ENCODE results near the gene UBE2L6.

UBE2L6 gene

DNA sequence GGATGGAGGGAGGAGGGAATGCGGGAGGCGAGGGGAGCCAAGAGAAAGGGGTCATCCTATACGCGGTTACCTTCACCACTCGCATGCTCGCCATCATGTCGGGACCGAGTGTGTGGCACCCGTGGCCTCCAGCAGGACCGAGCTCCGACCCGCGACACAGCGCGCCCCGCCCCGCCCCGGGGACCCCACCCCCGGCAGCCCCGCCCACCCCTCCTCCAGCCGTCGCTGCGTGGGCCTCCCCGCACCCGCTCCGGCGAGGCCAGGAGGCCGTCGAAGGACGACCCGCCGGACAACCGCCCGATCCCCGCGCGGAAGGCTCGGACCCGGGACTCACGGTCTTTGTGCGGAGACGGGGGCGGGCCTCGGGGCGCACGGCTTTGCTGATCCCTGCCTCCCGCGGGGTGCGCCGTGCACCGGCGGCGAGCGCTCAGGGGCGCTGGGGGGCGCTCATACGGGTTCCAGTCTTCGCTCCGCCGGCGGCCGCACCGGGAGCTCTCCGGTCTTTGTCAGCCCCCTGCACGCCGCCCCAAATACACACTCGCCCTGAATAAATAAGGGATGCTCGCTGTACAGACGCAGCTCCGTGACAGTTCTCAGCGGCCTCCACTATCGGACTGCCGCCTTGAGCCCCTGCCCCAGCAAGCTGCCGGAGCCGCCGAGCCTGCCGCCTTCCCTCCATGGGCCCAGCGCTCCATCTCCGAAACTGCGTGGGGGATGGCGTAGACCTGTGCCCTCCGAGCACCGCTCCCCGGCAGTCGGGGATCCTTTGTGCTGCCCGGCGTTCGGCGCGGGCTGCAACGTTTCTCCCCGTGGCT lies at the start of gene UBE2L6:
UBE2L6 (minus strand) TSS at position 158 of the 815 bp plus-strand sequence; CDS start at position 97, 61 bp downstream.
- DNase-seq (ENCODE audit: low read depth in 2 of 3, low spot score in 1 of 3) = peak in 2 of 3 donors; percentile 36 to 61

DNA sequence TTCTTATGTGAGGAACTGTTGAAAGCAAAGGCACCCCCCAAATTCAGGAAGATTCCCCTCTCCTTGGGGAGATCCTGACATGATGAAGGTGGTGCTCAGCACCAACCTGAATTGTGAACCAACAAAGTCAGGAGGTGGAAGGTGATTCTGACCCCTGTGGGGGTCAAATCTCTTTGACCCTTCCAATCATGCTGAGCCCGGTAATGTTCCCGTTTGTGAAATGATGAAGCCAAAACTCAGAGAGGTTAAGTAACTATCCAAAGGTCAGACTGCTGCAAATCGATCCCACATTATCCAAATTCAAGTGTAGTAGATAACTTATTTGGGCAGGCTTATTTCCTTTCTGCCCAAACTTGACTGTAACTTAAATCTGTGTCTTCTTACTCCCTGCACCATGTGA lies 49.1 kb upstream of the UBE2L6 start:
- DNase-seq (ENCODE audit: low read depth in 2 of 3, low spot score in 1 of 3) = no peak

DNA sequence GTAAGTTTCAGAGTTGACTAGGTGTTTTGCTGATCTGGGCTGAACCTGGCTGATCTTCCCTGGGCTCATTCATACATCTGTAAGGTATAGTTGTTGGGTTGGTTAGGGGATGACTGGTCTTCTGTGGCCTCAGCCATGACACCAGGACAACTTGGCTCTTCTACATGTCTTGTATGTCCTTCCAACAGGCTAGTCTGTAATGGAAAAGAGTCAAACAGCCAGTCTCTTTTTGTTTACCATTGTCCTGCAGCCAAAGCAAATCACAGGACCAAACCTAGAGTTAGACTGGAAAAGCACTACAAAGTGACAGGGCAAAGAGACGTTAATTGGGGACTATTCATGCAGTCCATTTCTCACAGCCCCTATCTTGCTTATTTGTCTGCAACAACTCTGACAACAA lies 47.8 kb upstream of the UBE2L6 start:
- DNase-seq (ENCODE audit: low read depth in 2 of 3, low spot score in 1 of 3) = no peak

DNA sequence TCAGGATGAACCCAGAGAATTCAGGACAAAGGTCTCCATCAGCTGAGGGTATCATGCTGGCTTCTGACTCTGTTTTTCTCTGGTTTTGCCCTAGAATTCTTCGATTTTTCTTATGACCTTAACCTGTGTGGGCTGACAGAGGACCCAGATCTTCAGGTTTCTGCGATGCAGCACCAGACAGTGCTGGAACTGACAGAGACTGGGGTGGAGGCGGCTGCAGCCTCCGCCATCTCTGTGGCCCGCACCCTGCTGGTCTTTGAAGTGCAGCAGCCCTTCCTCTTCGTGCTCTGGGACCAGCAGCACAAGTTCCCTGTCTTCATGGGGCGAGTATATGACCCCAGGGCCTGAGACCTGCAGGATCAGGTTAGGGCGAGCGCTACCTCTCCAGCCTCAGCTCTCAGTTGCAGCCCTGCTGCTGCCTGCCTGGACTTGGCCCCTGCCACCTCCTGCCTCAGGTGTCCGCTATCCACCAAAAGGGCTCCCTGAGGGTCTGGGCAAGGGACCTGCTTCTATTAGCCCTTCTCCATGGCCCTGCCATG lies 46.8 kb upstream of the UBE2L6 start:
- no peak for DNase-seq (ENCODE audit: low read depth in 2 of 3, low spot score in 1 of 3)

DNA sequence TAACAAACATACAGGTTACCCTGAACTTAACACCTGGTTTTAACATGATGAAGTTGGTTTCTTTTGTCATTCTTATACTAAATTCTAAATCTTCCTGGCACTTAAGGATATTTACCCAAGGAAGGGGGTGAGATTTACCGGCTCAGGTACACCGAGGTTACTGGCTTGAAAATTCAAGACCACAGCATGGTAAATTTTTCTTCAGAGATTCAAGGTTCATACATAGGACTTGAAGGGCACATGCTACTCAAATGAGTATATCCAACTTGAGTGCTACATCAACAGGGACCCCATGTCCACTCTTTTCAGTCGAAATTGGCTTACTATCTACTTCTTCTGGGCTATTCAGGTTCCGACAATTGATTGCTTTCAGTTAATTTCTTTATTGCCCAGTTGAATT lies 42.7 kb upstream of the UBE2L6 start:
- no peak for DNase-seq (ENCODE audit: low read depth in 2 of 3, low spot score in 1 of 3)

DNA sequence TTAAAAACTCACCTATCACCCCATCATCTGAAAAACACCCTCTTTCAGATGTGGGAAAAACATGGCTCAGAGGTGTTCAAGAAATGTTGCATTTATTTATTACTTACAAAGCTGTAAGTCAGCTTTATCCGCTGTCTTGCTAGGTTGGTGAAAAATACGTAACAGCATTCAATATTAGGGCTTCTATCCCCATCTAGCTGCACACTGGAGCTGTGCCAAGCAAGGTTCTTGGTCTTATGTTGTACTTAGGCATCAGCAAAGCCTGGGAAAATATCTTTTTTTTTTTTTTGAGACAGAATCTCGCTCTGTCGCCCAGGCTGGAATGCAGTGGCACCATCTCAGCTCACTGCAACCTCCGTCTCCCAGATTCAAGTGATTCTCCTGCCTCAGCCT lies 37.6 kb upstream of the UBE2L6 start:
- no peak for DNase-seq (ENCODE audit: low read depth in 2 of 3, low spot score in 1 of 3)

DNA sequence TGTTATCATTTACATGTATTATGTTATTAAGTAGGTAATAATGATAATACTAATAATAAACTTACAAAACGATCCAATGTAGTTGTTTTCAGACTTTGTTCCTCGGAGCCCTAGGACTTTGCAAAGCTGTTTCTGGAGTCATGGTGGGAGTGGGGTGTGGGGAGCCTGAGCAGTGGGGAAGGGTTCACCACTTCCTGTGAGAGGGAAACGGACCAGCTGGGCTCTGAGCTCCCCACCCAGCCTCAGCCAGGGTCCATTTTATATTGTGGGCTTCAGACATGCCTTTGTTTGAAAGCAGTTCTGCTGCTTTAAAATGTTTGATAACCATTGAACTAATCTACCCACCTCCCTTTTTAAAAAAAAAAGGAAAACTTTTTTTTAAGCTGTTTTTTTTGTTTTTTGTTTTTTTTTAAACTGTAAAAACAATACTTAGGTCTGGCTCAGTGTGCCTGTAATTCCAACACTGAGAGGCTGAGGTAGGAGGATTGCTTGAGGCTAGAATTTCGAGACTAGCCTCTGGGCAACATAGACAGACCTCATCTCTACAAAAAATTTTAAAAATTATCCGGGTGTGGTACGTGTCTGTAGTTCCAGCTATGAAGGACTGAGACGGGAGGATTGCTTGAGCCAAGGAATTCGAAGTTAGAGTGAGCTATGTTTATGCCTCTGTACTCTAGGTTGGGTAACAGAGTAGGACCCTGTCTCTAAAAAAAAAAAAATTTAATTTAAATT lies 37.0 kb upstream of the UBE2L6 start:
- DNase-seq (ENCODE audit: low read depth in 2 of 3, low spot score in 1 of 3) = no peak

DNA sequence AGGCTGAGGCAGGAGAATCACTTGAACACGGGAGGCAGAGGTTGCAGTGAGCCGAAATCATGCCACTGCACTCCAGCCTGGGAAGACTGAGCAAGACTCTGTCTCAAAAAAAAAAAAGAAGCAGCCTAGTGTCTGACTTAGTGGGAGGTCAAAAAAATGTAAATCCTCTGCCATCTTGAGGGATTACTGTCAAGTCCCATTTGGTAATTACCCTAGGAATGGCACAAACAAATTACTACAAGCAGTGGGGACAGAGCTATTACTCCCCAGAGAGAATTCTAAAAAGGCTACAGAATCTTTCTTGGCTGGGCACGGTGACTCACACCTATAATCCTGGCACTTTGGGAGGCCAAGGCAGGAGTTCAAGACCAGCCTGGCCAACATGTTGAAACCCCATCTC lies 33.8 kb upstream of the UBE2L6 start:
- DNase-seq (ENCODE audit: low read depth in 2 of 3, low spot score in 1 of 3) = no peak

DNA sequence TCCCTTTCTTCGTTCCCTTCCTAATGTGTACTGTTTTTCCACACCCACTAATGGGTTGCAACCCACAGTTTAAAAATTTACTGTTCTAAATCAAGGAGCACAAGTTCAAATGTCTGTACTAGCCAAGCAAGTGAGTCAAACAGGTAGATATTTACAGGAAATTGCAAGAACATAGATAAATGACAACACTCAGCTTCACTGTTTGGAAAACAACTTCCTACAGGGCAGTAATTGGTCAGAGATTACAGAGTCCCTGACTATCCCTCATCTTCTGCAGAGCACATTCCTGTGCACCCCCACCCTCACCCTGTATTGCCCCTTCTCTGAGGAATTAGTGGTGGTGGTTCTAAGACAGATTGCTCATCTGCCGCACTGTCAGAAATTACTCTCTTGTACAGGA lies 31.9 kb upstream of the UBE2L6 start:
- no peak for DNase-seq (ENCODE audit: low read depth in 2 of 3, low spot score in 1 of 3)

DNA sequence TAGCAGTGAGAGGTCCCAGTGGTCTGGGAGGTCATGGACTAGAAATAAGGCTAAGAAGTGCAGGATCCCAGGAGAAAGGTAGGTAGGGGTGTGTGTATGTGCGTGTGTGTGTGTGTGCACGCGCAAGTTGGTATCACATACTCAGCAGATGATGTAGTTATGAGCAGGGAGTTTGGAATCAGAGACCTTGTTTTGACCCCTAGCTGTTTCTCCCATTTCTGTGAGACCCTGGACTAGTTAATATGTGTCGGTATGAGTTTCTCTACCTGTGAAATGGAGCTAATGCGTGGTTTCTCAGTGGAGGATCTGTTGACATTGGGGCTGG lies 31.3 kb upstream of the UBE2L6 start:
- DNase-seq (ENCODE audit: low read depth in 2 of 3, low spot score in 1 of 3) = no peak

DNA sequence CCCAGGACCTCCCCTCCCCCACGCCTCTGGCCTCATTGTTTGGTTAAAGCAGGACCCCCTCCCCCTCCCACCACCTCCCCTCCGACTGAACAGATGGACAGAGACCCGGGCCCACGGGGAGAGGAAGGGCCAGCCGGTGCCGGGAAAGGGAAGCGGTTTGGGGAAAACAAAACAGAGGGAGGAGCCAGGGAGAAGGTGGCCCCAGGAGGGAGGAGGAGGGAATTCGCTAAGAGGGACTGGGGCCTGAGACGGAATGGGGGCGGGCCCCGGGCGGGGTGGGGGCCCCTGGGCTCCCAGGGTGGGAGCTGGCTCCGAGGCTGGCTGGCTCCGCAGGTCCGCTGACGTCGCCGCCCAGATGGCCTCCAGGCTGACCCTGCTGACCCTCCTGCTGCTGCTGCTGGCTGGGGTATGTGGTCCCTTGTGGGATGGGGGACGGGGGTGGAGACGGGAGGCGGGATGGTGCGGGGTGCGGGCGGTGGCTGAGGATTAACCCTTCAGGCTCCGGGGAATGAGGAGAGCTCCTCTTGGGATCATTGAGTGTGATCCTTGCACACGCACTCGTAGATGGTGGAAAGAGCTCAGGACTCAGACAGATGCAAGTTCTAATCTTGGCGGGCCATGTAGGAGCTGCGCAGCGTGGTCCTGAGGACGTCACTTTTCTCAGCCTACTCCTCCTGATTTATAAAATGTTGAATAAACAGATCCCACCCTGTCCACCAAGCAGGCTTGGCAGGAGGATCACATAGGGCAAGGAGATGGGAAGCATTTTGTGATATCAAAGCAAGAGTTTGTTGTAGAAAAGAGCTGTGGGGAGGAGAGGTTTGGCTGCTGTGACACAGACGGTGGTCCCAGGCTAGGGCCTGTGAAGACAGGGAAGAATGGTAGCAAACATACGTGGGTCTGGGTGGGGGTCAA lies 30.7 kb upstream of the UBE2L6 start:
- DNase-seq (ENCODE audit: low read depth in 2 of 3, low spot score in 1 of 3) = no peak

DNA sequence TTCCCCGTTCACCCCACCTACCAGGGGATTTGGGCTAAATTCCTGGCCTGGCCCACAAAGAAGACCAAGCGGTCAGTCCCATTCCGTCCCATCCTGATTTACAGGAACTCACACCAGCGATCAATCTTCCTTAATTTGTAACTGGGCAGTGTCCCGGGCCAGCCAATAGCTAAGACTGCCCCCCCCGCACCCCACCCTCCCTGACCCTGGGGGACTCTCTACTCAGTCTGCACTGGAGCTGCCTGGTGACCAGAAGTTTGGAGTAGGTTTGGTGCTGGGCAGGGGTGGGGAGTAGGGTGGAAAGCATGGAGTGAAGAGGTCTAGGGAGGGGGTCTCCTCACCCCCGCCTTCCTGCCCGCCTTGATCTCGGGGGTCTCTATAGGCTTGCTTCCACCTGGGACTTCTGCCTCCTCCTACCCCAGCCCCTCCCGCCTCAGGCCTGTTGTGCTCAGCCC lies 30.0 kb upstream of the UBE2L6 start, which contains the start of gene SERPING1:
SERPING1 (plus strand) TSS at position 225 of the 455 bp plus-strand sequence. CDS start 586 bp downstream, outside the sequence.
- DNase-seq (ENCODE audit: low read depth in 2 of 3, low spot score in 1 of 3) = no peak

DNA sequence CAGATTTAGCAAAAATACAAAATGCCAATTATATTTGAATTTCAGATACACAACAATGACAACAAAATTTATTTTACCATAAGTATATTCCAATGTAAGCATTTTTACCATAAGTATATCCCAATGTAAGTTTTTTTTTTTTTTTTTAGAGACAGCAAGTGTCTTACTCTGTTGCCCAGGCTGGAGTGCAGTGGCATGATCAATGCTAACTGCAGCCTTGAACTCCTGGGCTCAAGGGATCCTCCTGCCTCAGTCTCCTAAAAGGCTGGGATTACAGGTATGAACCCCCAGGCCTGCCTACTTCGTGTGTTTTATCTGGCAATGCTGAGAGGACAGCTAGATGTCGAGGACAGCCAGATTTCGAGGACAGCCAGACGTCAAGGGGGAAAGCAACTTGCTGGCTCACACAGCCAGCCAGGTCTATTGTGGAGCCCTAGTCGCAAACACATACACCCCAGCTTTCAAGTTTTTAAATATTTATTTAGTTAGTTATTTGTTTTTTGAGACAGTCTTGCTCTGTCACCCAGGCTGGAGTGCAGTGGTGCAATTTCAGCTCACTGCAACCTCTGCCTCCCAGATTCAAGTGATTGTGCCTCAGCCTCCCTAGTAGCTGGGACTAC lies 28.9 kb upstream of the UBE2L6 start:
- no peak for DNase-seq (ENCODE audit: low read depth in 2 of 3, low spot score in 1 of 3)

DNA sequence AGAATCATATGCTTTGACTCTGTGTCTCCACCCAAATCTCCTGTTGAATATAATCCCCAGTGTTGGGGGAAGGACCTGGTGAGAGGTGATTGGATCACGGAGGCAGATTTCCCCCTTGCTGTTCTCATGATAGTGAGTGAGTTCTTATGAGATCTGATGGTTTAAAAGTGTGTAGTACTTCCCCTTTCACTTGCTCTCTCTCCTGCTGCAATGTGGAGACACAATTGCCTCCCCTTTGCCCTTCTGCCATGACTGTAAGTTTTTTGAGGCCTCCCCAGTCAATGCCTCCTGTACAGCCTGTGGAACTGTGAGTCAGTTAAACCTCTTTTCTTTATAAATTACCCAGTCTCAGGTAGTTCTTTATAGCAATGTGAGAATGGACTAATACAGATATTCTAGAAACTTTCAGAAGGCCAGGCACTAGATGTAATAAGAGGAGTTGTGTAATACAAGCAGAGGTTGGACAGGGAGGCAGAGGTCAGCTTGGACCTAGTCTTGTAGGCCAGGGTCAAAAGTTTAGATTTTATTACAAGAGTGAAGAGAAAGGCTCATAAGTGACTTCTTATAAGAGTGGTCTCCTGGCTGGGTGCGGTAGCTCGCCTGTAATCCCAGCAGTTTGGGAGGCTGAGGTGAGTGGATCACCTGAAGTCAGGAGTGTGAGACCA lies 20.7 kb upstream of the UBE2L6 start:
- DNase-seq (ENCODE audit: low read depth in 2 of 3, low spot score in 1 of 3) = no peak

DNA sequence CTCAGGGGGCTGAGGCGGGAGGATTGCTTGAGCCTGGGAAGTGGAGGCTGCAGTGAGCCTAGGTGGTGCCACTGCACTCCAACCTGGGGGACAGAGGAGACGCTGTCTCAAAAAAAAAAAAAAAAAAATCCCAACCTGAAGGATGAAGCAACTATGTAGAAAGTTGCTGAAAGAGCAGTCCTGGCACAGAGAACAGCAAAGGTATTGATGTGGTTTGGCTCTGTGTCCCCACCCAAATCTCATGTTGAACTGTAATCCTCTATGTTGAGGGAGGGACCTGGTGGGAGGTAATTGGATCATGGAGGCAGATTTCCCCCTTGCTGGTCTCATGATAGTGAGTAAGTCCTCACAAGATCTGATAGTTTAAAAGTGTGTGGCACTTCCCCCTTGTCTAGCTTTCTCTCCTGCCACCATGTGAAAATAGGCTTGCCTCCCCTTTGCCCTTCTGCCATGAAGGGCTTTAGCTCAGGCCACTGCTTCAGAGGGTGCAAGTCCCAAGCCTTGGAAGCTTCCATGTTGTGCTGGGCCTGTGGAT lies 19.3 kb upstream of the UBE2L6 start:
- DNase-seq (ENCODE audit: low read depth in 2 of 3, low spot score in 1 of 3) = no peak

DNA sequence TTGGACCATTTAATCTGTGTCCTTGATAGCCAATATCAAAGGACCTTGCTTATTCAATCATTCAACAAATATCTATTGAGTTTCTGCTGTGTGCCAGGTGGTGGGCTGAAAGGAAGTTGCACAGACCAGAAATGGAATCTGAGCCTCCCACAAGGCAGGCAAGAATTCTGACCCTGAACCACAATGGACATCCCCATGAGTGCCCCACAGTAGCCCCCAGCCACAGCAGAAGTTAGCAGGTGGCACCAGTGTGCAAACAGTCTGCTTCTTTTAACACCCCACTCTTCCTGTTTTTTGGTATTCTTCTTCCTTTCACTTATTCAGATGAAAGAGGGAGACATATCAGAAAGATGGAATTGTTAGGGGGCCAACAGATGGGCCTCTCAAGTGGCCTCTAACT lies 17.8 kb upstream of the UBE2L6 start:
- no peak for DNase-seq (ENCODE audit: low read depth in 2 of 3, low spot score in 1 of 3)

DNA sequence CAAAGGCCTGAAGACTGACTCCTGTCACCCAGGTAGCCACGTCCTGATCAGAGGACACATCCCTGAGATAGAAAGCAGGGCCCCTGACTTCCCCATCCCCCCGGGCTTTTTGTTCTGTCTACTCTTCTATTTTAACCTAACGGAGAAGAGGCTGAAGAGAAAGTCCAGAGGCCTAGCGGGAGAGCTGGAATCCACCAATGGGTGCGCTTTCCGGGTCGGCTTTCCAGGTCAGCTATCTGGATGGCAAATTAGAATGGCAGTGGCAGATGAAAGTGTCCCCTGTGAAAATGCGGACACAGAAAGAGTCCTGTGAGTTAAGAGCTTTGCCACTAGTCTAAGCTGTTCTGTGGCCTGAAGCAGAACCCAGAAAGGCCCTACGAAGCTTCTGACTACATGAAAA lies 16.9 kb upstream of the UBE2L6 start:
- no peak for DNase-seq (ENCODE audit: low read depth in 2 of 3, low spot score in 1 of 3)

DNA sequence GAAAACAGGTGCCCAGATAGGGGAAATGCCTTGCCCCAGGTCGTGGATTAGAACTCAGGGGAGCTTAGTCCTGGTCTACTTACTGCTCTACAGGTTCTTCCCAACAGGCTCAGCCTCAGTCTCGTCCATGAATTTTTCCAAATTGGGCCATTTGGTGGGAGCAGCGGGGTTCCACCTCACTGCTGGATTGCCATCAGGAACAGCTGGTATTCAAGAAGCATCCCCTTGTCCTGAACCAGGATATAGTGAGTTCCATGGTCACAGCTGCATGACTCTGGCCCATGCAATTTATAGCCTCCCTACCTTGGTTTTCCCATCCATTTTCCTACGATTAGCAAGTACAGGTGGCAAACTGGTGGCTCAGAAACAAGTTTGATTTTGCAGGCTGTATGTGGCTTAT lies 6.6 kb upstream of the UBE2L6 start:
- no peak for DNase-seq (ENCODE audit: low read depth in 2 of 3, low spot score in 1 of 3)

DNA sequence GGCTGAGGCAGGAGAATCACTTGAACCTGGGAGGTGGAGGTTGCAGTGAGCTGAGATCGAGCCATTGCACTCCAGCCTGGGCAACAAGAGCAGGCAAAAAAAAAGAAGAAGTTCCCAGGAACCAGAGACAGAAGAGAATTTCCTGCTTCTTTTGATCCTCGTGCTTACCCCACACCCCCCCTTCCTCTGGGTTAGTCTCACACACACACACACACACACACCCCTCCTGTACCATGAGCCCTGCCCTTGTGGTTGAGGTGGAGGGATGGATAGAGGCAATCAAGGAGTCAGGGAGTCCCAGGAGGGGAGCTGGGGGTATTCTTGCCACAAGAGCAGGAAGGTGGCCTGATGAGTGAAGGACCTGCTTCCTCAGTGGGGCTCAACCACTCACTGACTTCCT lies 4.1 kb upstream of the UBE2L6 start:
- no peak for DNase-seq (ENCODE audit: low read depth in 2 of 3, low spot score in 1 of 3)

DNA sequence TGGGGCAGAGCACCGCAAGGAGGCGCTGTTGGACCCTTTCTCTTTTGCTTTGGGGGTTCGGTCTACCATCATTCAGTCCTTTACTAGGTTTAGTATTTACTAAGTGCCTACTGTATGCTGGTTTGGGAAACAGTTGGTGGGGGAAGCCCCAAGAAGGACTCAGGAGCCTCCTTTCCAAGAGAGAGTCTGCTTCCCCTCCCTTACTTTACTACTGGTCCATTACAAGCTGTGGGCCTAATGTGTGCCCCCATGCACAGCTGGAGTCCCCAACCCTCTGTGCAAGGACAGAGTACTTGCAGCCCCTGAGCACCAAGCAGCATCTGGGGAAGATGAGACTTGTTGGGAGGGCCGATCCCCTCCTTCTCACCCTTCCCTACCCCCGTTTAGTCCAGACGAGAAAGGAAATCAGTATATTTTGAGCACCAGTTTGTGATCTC lies 876 bp upstream of the UBE2L6 start:
- DNase-seq (ENCODE audit: low read depth in 2 of 3, low spot score in 1 of 3) = peak; percentile 83 to 90 (median 86)
